ENCODE measurements around the gene HIVEP3.

Gene HIVEP3

GRCh38 chr1:41844255-41844654, 74.5 kb downstream of the HIVEP3 start:
- no peaks in the 10 kb centered on the region for H3K9me2 ChIP-seq (replicated peaks; ENCODE audit: insufficient read depth, low read length)

DNA sequence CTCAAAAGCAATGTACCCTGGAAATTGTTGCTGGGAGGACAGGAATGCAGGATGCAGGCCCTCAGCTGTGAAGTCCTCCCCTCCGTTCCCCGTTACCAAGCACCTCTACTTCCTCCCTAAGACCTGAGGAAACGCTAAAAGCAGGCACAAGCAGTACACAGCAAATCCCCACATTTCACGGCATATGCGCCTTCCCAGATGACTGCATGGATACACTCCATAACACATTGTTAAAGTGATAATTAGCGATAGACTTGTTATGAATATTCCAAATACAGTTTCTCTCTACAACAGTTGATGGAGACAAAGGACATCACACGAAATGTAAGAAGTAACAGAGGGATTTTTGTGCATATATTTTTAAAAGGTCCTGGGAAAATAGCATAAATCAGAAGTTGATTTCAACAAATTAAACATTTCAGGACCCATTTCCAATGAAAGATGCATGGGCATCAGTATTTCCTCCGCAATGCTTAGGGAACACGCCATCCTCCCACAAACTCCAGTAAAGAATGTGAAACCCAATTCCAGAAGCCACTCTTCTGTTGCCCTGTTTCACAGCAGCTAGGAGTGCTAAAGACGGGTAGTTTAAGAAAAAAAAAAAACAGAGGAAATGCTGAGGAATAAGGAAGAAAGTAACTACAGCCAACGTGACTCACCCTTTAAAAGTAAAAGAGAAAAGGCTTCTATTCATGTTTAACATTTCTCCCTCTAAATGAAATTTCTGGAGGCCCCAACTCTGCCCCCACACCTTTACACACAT, 75.5 kb downstream of the HIVEP3 start:
- Histone ChIP-seq H3K27me3 (replicated peaks; ENCODE audit: insufficient read depth, low read length) (no peaks in the 10 kb centered on the region), H3K4me2 (ENCODE audit: low read depth, low read length) (no peak overlapping the region), H3K27ac (ENCODE audit: low read length) (no peak overlapping the region), H3K9me3 (replicated peaks; ENCODE audit: insufficient read depth, low read length) (no peaks in the 10 kb centered on the region), H3K4me3 (ENCODE audit: low read length) (no peak overlapping the region), H4K20me1 (ENCODE audit: insufficient read depth, low read length) (no peaks in the 10 kb centered on the region), H3K79me2 (ENCODE audit: low read length) (no peaks in the 10 kb centered on the region), H3K36me3 (replicated peaks; ENCODE audit: insufficient read depth, low read length) (no peaks in the 10 kb centered on the region), H3K4me1 (ENCODE audit: low read length) (no peaks in the 10 kb centered on the region), H3F3A (ENCODE audit: insufficient read depth, low read length) (no peaks in the 10 kb centered on the region), H3K9me2 (replicated peaks; ENCODE audit: insufficient read depth, low read length) (no peaks in the 10 kb centered on the region), H3K9ac (ENCODE audit: low read length) (no peak overlapping the region), H2AFZ (ENCODE audit: low read length) (no peak overlapping the region)
- no peak for TF ChIP-seq EZH2 (optimal IDR thresholded peaks at IDR 0.05; ENCODE audit: low read depth, low read length)
- TF ChIP-seq EZH2phosphoT487 (IDR thresholded peaks at IDR 0.05; ENCODE audit: low read length), result no peak
- no peak for TF ChIP-seq CTCF (IDR thresholded peaks at IDR 0.05; ENCODE audit: low read length)
- no peak for DNase-seq

More at GRCh38 chr1:41844255-41844654, 74.5 kb downstream of the HIVEP3 start:
- Histone ChIP-seq H4K20me1 (ENCODE audit: insufficient read depth, low read length) (no peaks in the 10 kb centered on the region), H2AFZ (ENCODE audit: low read length) (no peak overlapping the region), H3K4me2 (ENCODE audit: low read depth, low read length) (no peak overlapping the region), H3K4me3 (ENCODE audit: low read length) (no peak overlapping the region), H3K9ac (ENCODE audit: low read length) (no peak overlapping the region), H3K27ac (ENCODE audit: low read length) (no peak overlapping the region), H3K79me2 (ENCODE audit: low read length) (no peaks in the 10 kb centered on the region), H3K4me1 (ENCODE audit: low read length) (no peaks in the 10 kb centered on the region), H3K27me3 (replicated peaks; ENCODE audit: insufficient read depth, low read length) (no peaks in the 10 kb centered on the region), H3F3A (ENCODE audit: insufficient read depth, low read length) (no peaks in the 10 kb centered on the region), H3K36me3 (replicated peaks; ENCODE audit: insufficient read depth, low read length) (no peaks in the 10 kb centered on the region), H3K9me3 (replicated peaks; ENCODE audit: insufficient read depth, low read length) (no peaks in the 10 kb centered on the region)
- TF ChIP-seq EZH2 (optimal IDR thresholded peaks at IDR 0.05; ENCODE audit: low read depth, low read length) (no peak), CTCF (IDR thresholded peaks at IDR 0.05; ENCODE audit: low read length) (no peak), EZH2phosphoT487 (IDR thresholded peaks at IDR 0.05; ENCODE audit: low read length) (no peak)
- DNase-seq, result no peak

GRCh38 chr1:41842326-41842725, 76.4 kb downstream of the HIVEP3 start:
- no peaks in the 10 kb centered on the region for H3K4me1 ChIP-seq (ENCODE audit: low read length)
- no peak overlapping the region for H3K4me2 ChIP-seq (ENCODE audit: low read depth, low read length)
- no peak overlapping the region for H3K9ac ChIP-seq (ENCODE audit: low read length)
- no peak for DNase-seq
- H3K9me3 ChIP-seq (replicated peaks; ENCODE audit: insufficient read depth, low read length), result no peaks in the 10 kb centered on the region
- TF ChIP-seq EZH2phosphoT487 (IDR thresholded peaks at IDR 0.05; ENCODE audit: low read length) (no peak), CTCF (IDR thresholded peaks at IDR 0.05; ENCODE audit: low read length) (no peak), EZH2 (optimal IDR thresholded peaks at IDR 0.05; ENCODE audit: low read depth, low read length) (no peak)
- no peaks in the 10 kb centered on the region for H3K36me3 ChIP-seq (replicated peaks; ENCODE audit: insufficient read depth, low read length)
- no peak overlapping the region for H3K4me3 ChIP-seq (ENCODE audit: low read length)
- H3K79me2 ChIP-seq (ENCODE audit: low read length), result no peaks in the 10 kb centered on the region
- no peak overlapping the region for H2AFZ ChIP-seq (ENCODE audit: low read length)
- H4K20me1 ChIP-seq (ENCODE audit: insufficient read depth, low read length), result no peaks in the 10 kb centered on the region
- H3K27ac ChIP-seq (ENCODE audit: low read length), result no peak overlapping the region
- no peaks in the 10 kb centered on the region for H3K9me2 ChIP-seq (replicated peaks; ENCODE audit: insufficient read depth, low read length)
- no peaks in the 10 kb centered on the region for H3K27me3 ChIP-seq (replicated peaks; ENCODE audit: insufficient read depth, low read length)
- H3F3A ChIP-seq (ENCODE audit: insufficient read depth, low read length), result no peaks in the 10 kb centered on the region
